Astrocyte (in vitro differentiated cells and primary cell): ENCODE measurements around the gene CR2. TPM values are rescaled to one million over a fixed set of nuclear protein-coding genes. Genes with fewer than 3 reads are reported as not detected.

Experiments
- DNase-seq: peaks from one replicate; pipeline ENCODE4 v3.0.0-alpha.2; 2010; ENCODE audit warnings: low read depth
- FAIRE-seq: peaks from 2 replicates; lab custom pipeline; 2011; peaks lifted over from hg19 to GRCh38; lab: Jason Lieb, UNC
- H2AFZ ChIP-seq: 2 replicates; pipeline ENCODE4 v1.6.0; 2012; ENCODE audit warnings: low read depth, low read length, inconsistent platforms
- H3K27ac ChIP-seq: 2 replicates; pipeline ENCODE4 v1.5.1; 2011; ENCODE audit warnings: low read depth, low read length, inconsistent platforms
- H3K27me3 ChIP-seq: 2 replicates; pipeline ENCODE4 v1.6.0; 2011; ENCODE audit warnings: low read length, inconsistent platforms; ENCODE audit not compliant: insufficient read depth
- H3K36me3 ChIP-seq: 2 replicates; pipeline ENCODE4 v1.5.1; 2011; ENCODE audit warnings: low read length, inconsistent platforms; ENCODE audit not compliant: insufficient read depth
- H3K4me1 ChIP-seq: 2 replicates; pipeline ENCODE4 v1.5.1; 2011; ENCODE audit warnings: low read length, inconsistent platforms; ENCODE audit not compliant: insufficient read depth
- H3K4me2 ChIP-seq: 2 replicates; pipeline ENCODE4 v1.6.0; 2012; ENCODE audit warnings: low read length, inconsistent platforms
- H3K4me3 ChIP-seq: 2 replicates; pipeline ENCODE4 v1.5.1; 2011; ENCODE audit warnings: low read depth, mild to moderate bottlenecking, low read length, inconsistent platforms; ENCODE audit not compliant: insufficient read depth
- H3K79me2 ChIP-seq: 2 replicates; pipeline ENCODE4 v1.6.0; 2012; ENCODE audit warnings: mild to moderate bottlenecking, low read length, inconsistent platforms; ENCODE audit not compliant: insufficient read depth
- H3K9ac ChIP-seq: 2 replicates; pipeline ENCODE4 v1.6.0; 2012; ENCODE audit warnings: mild to moderate bottlenecking, low read length, inconsistent platforms
- H3K9me3 ChIP-seq: 2 replicates; pipeline ENCODE4 v1.5.1; 2012; ENCODE audit warnings: low read depth, mild to moderate bottlenecking, low read length, inconsistent platforms; ENCODE audit not compliant: insufficient read depth
- H4K20me1 ChIP-seq: 2 replicates; pipeline ENCODE4 v1.6.0; 2012; ENCODE audit warnings: low read length, inconsistent platforms; ENCODE audit not compliant: insufficient read depth
- H3K27ac Mint-ChIP-seq: one replicate; pipeline ENCODE4 v1.8.0; 2021; ENCODE audit warnings: mild to moderate bottlenecking, mixed read lengths; ENCODE audit not compliant: unreplicated experiment
- H3K27me3 Mint-ChIP-seq: one replicate; pipeline ENCODE4 v1.8.0; 2021; ENCODE audit warnings: low read depth, mixed read lengths; ENCODE audit not compliant: unreplicated experiment
- H3K36me3 Mint-ChIP-seq: one replicate; pipeline ENCODE4 v1.8.0; 2021; ENCODE audit warnings: low read depth, mixed read lengths; ENCODE audit not compliant: unreplicated experiment
- H3K4me1 Mint-ChIP-seq: one replicate; pipeline ENCODE4 v1.8.0; 2021; ENCODE audit warnings: low read depth, mixed read lengths; ENCODE audit not compliant: unreplicated experiment
- H3K4me3 Mint-ChIP-seq: one replicate; pipeline ENCODE4 v1.8.0; 2021; ENCODE audit warnings: mild to moderate bottlenecking, moderate library complexity, mixed read lengths; ENCODE audit not compliant: unreplicated experiment
- H3K9me3 Mint-ChIP-seq: one replicate; pipeline ENCODE4 v1.8.0; 2021; ENCODE audit warnings: mild to moderate bottlenecking, mixed read lengths; ENCODE audit not compliant: unreplicated experiment
- CTCF ChIP-seq: IDR thresholded peaks from 2 replicates; pipeline ENCODE4 v1.5.1; 2011; ENCODE audit warnings: low read depth, mild to moderate bottlenecking, inconsistent platforms, low read length, moderate library complexity; ENCODE audit not compliant: insufficient read depth
- EZH2 ChIP-seq: IDR thresholded peaks from 2 replicates; pipeline ENCODE4 v1.6.1; 2012; ENCODE audit warnings: mild to moderate bottlenecking, low read length, inconsistent platforms; ENCODE audit not compliant: insufficient read depth
- total RNA-seq: library from RNA; stranded (reverse); gene quantifications from 2 replicates; pipeline ENCODE4 v1.2.1, GENCODE V29; 2021

CR2 gene
- total RNA-seq, 1 donor from 2014 or later, result 0.09 TPM

- DNase-seq (no peak), FAIRE-seq (no peak)
Observed at GRCh38 chr1:207420109-207420508, 34.0 kb upstream of the CR2 start.

GRCh38 chr1:207421078-207421477 lies 33.0 kb upstream of the CR2 start:
- H3K36me3 Mint-ChIP-seq, result no peaks in the 10 kb centered on the region
- no peaks in the 10 kb centered on the region for H3K4me1 Mint-ChIP-seq
- H3K27ac ChIP-seq, result no peak overlapping the region
- no peak overlapping the region for H2AFZ ChIP-seq
- H3K9me3 Mint-ChIP-seq, result peaks cover 10% of the 10 kb centered on the region
- no peaks in the 10 kb centered on the region for H3K36me3 ChIP-seq
- H3K9me3 ChIP-seq, result no peaks in the 10 kb centered on the region
- no peaks in the 10 kb centered on the region for H3K4me1 ChIP-seq
- no peak overlapping the region for H3K9ac ChIP-seq
- no peak overlapping the region for H3K4me3 ChIP-seq
- no peak overlapping the region for H3K4me2 ChIP-seq
- no peak for FAIRE-seq
- TF ChIP-seq EZH2 (no peak), CTCF (no peak)
- peaks cover under 1% of the 10 kb centered on the region for H3K27me3 ChIP-seq
- no peak overlapping the region for H3K27ac Mint-ChIP-seq
- H3K27me3 Mint-ChIP-seq, result peaks cover 2% of the 10 kb centered on the region
- no peak for DNase-seq
- no peaks in the 10 kb centered on the region for H3K79me2 ChIP-seq
- no peaks in the 10 kb centered on the region for H4K20me1 ChIP-seq
- H3K4me3 Mint-ChIP-seq, result no peak overlapping the region

More at GRCh38 chr1:207420109-207420508, 34.0 kb upstream of the CR2 start:
- Histone ChIP-seq H3K36me3 (no peaks in the 10 kb centered on the region), H3K9ac (no peak overlapping the region), H3K9me3 (no peaks in the 10 kb centered on the region), H3K27me3 (peaks cover 3% of the 10 kb centered on the region), H3K4me2 (no peak overlapping the region), H3K79me2 (no peaks in the 10 kb centered on the region), H4K20me1 (no peaks in the 10 kb centered on the region), H3K27ac (no peak overlapping the region), H2AFZ (no peak overlapping the region), H3K4me1 (no peaks in the 10 kb centered on the region), H3K4me3 (no peak overlapping the region)
- Mint-ChIP-seq H3K4me1 (no peaks in the 10 kb centered on the region), H3K27me3 (peaks cover 2% of the 10 kb centered on the region), H3K4me3 (no peak overlapping the region), H3K36me3 (no peaks in the 10 kb centered on the region), H3K9me3 (peaks cover 8% of the 10 kb centered on the region), H3K27ac (no peak overlapping the region)
- no peak for TF ChIP-seq EZH2
- TF ChIP-seq CTCF, result no peak

- no peak overlapping the region for H2AFZ ChIP-seq
- H3K27ac Mint-ChIP-seq, result no peak overlapping the region
- peaks cover 10% of the 10 kb centered on the region for H3K9me3 Mint-ChIP-seq
- no peak for TF ChIP-seq CTCF
- TF ChIP-seq EZH2, result no peak
- H3K4me3 ChIP-seq, result no peak overlapping the region
- H3K4me3 Mint-ChIP-seq, result no peak overlapping the region
- no peak for FAIRE-seq
- H3K9ac ChIP-seq, result no peak overlapping the region
- H3K27me3 Mint-ChIP-seq, result peaks cover 2% of the 10 kb centered on the region
- no peak overlapping the region for H3K4me2 ChIP-seq
- no peaks in the 10 kb centered on the region for H3K27me3 ChIP-seq
- H3K9me3 ChIP-seq, result no peaks in the 10 kb centered on the region
- H3K36me3 Mint-ChIP-seq, result no peaks in the 10 kb centered on the region
- H4K20me1 ChIP-seq, result no peaks in the 10 kb centered on the region
- H3K79me2 ChIP-seq, result no peaks in the 10 kb centered on the region
- peaks cover 10% of the 10 kb centered on the region for H3K4me1 Mint-ChIP-seq
- no peak overlapping the region for H3K27ac ChIP-seq
- no peaks in the 10 kb centered on the region for H3K36me3 ChIP-seq
- H3K4me1 ChIP-seq, result no peaks in the 10 kb centered on the region
- no peak for DNase-seq
Observed at GRCh38 chr1:207423560-207424292, 30.4 kb upstream of the CR2 start.
